Stimulated activated CD4-positive, alpha-beta T cell treated with anti-CD3 and anti-CD28 coated beads, Interleukin-4, amount 100 ng/mL, for 48 hours (primary cell): Measurements from ENCODE around the gene TSPAN12.
"Not testable (repeated sequence)": the region's sequence is repeated elsewhere in the genome, so short reads cannot be mapped to it uniquely, and the experiment has no call there.

Source experiments
- DNase-seq, 2 donors: peaks; one replicate each; pipeline ENCODE4 v3.0.0-alpha.2; 2020; ENCODE audit warnings: low read depth in 2 of 2

TSPAN12 gene, protein sequence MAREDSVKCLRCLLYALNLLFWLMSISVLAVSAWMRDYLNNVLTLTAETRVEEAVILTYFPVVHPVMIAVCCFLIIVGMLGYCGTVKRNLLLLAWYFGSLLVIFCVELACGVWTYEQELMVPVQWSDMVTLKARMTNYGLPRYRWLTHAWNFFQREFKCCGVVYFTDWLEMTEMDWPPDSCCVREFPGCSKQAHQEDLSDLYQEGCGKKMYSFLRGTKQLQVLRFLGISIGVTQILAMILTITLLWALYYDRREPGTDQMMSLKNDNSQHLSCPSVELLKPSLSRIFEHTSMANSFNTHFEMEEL

DNA sequence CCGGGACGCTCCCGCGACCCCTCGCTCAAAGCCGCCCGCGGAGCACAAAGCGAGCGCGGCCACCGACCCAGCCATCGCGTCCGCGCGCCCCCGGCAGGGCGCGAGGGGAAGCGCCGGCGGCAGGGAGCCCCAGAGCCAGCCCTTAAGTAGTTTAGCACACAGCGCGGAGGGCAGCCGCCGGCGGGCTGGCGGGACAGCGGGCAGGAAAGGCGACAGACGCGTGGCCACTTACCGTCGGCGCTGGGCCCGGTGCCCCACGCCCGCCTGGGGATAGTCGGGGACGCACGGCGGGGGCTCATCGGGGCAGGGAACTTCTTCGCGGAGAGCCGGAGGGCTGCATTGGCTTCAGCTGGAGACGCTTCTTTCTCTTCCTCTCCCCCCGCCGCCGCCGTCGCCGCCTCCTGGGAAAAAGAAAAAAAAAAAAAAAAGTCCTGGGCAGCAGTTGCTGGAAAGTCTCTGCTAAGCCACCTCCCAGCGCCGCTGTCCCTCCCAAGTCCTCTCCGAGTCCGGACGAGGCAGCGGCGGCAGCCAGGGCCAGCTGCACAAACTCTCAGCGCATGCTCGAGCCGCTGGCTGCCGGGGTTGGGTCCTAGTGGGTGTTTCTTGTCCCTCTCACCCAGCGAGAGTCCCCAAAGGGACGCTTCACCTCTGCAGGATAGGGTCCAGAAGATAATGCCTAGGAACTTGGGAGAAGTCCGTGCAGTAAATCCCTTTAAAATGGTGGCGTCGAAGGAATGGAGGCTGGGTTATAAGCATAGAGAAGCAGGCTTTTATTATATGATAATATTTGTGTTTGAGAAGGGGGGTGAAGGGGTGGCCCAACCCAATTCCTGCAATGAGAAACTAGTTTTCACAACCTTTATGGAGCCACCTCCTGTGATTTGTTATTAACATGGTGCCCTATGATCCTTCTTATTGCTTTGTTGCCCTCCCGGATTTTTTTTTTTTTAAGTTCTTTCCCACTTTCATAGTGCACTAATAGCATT, at the start of gene TSPAN12:
Gene TSPAN12 (minus strand): TSS at position 557 of the 986 bp plus-strand sequence. CDS start 1,381 bp downstream, outside the sequence.
- DNase-seq = peak; percentile 20 to 39

DNA sequence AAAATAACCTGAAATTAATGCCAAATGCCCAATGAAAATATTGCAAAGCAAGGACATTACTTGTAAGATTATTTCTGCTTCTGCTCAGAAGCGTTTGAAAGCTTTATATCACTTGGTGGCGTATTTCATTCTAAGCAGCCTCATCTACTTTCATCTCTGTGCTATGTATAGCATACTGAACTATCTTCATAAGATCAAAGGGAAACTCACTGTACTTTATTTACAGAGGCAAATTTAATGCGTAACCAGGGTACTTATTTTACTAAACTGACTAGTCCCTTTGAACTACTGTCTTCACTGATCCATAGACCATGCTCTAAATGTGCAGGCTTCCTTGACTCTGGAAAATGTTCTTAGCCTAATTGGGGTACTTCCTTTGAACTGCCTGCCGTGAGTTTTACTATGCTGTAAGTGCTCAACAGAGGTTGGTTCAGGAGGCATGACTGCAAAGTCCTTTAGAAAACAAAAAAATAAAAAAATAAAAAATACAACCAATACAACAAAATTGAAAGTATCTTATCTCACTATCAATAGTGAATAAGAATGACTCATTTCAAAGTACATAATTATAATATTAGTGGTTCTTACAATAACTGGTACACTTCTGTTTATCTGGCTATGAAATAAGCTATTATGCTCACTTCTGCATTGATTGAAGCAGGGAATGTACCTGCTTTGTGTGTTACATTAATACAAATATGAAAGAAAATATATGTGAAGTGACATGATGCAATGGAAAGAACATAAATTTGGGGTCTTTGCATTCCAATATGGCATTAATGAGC, 41.0 kb upstream of the TSPAN12 start:
- DNase-seq = no peak

DNA sequence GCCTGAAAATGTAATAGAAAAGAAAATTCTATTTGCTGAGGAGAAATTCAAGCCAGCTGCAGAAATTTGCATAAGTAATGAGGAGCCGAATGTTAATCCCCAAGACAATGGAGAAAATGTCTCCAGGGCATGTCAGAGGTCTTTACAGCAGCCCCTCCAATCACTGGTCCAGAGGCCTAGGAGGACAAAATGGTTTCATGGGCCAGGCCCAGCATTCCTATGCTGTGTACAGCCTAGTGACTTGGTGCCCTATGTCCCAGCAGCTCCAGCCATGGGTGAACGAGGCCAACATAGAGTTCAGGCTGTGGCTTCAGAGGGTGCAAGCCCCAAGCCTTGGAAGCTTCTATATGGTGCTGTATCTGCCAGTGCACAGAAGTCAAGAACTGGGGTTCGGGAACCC, 37.3 kb upstream of the TSPAN12 start:
- not testable (repeated sequence) for DNase-seq

DNA sequence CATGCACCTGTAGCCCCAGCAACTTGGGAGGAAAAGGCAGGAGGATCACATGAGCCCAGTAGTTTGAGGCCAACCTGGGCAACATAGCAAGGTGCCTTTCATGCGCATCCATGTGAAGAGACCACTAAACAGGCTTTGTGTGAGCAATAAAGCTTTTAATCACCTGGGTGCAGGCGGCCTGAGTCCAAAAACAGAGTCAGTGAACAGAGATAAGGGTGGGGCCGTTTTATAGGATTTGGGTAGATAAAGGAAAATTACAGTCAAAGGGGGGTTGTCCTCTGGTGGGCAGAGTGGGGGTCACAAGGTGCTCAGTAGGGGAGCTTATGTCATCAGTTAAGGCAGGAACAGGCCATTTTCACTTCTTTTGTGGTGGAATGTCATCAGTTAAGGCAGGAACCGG, 27.7 kb upstream of the TSPAN12 start:
- DNase-seq = not testable (repeated sequence)

DNA sequence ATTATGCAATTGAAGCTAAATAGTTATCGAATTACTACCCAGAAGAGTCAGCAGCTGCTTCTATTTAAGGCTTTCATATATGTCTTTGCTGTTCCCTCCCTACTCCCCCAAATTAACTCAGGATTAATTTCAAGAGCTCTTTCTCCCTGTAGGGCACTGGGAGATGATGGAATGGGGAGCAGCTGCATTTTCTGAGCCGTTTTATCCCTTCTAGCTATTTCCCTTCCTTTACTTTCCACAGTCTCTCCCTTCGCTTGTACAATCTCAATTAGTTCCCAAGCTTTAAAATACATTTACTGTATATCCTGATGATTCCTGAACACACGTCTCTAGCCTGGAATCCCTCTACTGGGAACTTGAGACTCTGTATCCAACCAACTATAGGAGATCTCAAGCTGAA, 19.8 kb upstream of the TSPAN12 start:
- no peak for DNase-seq

DNA sequence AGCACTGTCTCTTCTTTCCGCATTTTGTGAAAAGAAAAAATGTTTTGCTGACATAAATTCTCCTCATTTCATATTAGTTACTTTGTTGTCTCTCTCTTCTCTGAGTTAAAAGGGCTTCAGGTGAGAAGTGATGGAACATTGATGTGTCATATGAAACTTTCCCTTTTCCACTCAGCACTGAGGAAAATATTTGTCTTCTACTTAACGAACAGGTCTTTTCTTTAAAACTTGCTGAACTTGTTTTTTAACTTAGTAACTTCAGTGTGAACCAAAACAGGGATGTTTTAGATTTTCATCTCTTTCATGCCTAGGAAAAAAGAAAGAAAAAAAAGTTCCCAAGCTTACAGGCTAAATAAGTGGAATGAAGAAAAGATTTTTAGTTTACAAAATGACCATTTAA, 19.0 kb upstream of the TSPAN12 start:
- DNase-seq = no peak

DNA sequence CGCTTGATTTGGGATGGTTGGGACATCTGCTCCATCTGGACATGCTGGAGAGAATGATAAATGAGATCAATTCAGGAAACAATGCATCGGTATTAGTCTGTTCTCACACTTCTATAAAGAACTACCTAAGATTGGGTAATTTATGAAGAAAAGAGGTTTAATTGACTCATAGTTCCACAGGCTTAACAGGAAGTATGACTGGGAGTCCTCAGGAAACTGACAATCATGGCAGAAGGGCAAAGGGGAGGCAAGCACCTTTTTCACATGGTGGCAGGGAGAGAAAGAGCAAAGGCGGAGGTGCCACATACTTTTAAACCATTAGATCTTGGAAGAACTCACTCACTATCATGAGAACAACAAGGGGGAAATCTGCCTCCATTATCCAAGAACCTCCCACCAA, 16.8 kb upstream of the TSPAN12 start:
- DNase-seq = no peak

DNA sequence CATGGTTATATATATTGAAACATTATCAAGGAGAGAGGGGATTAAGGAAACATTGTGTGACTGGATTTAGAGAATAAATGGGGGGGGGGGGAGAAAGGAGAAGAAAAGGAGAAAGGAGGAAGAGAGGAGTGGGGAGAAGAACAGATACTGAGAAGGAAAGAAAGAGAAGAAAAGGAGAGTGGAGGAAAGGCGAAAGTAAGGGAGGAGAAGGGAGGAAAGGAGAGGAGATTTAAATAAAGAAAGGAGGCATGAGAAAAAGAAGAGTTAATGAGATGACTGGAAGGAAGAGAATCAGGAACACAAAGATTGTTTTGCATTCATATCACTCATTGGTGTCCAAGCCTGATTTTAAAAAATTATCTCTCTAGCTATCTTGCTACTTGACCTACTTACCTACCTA, 16.1 kb upstream of the TSPAN12 start:
- no peak for DNase-seq

DNA sequence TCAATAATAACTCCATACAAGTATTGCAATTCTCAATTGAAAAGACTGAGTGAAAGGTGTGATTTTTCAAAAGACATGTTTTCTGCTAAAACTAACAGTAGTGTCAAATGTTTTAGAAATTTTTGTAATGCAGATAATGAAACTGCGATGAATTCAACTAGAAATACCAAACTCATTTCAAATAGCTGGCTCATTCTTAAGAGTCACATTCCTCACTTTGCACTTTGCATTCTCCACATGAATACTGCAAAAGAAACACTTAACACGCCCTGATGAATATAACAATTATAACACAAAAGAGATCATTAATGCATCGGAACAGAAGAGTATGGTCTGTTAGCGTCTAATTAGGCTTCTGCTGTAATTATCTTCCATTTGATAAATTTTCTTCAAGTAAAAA, 15.5 kb upstream of the TSPAN12 start:
- no peak for DNase-seq

DNA sequence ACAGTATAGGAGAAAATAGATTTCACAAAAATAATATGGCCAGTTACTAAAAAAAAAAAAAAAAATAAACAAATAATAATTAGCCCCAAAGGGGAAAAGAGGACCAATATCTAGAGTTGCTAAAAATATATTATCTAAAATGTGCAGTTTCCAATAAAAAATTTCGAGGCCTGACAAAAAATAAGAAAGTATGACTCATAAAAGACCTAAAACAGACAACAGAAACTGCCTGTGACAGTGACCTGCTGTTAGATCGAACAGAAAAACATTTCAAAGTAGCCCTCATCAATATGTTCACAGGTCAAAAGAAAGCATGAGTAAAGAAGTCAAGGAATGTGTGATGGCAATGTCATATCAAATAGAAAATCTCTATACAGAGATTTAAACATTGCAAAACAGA, 11.8 kb upstream of the TSPAN12 start:
- no peak for DNase-seq

DNA sequence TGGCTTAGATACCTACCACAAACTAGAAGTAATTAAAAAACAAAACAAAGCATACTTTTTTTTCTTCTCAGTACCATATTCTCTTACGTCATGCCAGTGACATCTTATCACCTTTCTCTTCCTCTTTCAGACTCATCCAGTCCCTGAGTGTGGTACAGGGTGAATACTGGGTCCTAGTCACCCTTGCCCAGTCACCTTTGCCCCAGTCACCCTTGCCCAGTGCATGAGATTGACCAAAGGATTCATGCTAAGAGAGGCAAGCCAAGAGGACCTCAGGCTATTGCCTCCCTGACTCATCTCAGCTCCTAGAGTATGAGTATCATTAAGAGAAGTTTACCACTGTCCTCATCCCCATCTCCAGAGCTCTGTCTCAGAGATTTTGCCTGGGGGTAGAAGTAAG, 10.0 kb upstream of the TSPAN12 start:
- DNase-seq = no peak

DNA sequence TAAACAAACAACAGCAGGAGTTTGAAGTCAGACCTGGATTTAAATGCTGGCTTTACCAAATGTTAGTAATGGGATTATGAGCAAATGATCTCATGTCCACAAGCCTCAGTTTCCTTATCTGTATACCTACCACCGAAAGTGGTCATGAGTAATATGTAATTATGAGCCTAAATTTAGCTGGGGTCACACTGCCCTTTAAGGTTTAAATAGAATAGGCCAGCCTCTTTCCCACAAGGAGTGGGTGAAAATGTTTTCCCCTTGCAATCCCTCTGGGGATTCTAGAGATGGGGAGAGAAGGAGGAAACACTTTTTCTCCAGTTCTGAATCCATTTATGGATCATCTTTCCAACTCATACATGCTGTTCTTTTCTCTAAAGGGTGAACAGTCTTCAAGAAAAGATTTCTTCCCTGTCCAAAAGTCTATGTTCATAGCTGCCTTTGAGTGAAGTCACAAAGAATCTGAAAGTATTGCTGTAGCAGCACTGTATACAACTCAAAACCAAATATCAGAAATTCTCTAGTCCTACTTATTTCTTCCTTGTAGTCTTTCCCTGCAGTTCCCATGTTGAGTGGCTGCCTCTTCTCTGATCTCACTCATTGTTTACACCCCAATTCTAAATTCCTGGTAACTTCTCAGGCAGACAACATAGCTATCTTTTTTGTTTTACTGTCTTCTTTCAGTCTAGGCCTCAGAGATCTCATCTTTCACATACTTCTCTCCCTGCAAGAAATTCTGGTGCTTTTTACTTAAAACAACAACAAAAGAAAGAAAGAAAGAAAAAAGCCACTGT, 7.4 kb upstream of the TSPAN12 start:
- DNase-seq = no peak

DNA sequence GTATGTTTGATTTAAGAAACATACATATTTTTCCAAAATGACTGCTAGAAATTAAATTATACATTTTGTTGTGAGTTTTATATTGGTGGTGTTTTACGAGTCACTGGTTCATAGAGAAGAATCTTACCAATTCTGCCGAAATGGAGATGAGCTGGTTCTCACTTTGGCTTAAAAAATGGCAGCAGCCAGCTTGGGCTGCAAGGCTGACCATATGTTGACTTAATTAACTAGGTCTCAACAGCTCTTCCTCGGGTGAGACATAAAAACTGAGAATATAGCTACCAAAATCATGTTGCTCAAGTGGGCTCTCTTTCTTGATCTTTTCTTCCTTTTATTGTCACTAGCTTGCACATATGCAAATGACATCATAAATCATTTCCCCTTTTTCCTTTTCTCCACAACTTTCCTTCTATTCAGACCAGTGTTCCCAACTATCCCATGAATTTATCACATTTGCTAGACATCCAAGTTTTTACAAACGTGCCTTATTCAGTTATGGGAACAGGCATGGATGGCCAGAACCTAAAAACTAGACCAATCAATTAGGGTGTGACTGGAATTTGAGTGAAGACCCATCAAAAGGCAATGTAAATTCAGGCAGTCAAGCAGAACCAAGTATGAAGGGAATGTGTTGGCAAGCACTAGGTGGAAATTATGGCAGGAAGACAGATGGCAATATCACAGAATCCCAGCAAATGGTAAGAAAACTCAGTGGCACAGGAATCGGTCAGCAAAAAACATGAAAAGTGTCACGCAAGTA, 6.4 kb upstream of the TSPAN12 start:
- no peak for DNase-seq

DNA sequence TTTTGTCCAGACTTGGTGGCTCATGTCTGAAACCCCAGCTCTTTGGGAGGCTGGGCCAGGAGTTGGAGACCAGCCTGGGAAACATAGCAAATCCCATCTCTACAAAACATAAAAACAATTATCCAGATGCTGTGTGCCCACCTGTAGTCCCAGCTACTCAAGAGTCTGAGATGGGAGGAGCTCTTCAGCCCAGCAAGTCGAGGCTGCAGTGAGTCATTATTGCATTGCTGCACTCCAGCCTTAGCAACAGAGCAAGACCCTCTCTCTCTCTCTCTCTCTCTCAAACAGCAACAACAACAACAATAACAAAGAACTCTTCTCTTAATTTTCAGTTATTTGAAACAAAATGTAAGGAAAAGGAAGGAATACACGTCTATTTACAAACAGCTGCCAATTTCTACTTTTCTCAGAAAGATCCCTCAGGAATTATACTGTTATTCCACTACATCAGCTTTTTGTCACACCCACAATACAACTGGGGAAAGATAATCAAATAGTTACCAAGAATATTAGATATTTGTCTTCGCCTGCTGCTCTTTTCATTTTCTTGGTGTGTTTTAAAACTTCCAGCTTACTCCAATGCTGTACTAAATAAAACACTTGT, 5.1 kb upstream of the TSPAN12 start:
- DNase-seq = no peak

DNA sequence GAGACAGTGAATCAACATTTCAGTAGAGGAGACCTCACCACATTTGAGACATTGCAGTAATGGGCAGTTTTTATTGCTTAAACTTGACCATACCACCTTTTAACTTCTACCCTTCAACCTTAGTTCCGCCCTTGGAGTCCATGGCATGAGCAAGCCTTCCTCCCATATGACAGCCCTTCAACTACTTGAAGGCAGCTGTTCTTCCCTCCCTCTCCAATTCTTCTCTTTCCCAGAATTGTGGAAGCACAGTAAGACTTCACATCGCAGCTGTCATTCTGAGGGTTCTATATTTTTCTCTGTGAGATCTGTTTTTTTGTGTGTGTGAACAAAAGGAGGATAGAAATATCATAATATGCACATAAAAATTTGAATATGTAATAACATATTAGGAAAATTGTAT, 2.2 kb upstream of the TSPAN12 start:
- no peak for DNase-seq

DNA sequence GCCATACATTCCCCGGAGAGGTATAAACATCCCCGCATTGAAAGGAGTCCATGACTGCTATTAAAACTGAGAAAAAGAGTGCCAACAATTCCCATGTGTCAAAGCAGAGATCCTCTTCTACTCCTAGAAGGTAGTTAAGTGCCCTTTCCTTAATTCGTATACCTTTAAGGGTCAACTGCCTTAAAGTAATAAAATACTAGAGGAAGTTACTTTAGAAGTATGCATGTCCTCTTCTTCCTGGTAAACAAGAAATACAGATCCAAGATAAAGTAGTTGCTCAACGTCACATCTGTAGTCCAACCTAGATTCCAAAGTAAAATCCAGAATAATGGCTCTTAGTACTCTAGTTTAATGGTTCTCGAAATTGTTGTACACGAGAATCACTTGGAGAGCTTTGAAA, 1.5 kb upstream of the TSPAN12 start:
- no peak for DNase-seq

DNA sequence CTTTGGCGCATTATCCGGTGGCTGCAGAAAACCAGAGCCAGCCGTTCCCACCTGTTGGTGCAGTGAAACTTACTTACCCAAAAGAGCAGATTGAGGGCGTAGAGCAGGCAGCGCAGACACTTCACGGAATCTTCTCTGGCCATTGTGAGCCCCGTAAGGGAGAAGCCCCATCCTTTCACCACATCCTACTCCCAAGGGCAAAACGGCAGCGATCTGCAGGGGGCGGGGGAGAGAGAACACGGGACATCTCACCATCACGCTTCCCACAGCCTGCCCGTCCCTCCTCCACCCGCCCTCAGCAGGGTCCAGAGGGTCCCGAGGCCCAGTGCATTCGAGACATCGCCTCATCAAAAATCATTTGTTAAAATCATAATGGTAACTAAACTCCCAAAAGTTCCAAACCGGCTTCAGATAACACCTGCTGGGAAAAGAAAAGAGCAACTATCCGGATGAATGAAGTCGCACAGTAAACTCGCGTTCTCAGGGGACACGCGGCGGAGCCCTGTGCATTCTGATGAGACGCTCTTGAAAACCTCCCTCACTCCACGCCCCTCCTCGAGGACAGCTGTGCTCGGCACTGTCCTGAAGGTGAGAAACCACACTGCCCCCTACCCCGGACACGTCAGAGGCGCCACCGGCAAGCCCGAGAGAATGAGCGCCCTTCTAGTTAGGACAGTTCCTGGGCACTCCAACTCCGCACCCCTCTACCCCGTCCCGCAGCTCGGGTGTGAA, 1.2 kb downstream of the TSPAN12 start:
- DNase-seq = no peak

DNA sequence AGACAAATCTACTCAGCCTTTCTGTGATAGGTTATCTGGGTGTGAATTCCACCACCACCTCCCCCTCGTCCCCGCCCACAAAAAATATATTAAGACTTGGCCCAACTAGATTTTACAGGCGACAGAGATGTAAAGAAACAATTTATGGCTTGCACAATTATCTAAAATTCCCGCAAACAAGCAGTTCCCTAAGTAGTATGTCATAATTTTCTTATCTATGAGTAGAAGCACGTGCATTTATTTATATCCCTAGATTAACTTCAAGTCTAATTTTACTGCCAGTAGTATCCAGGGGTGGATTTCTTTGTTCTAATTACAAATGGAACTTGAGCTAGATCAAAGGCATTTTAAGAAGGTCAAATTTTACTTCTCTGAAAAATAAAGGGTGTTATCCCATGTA, 1.7 kb downstream of the TSPAN12 start:
- no peak for DNase-seq

DNA sequence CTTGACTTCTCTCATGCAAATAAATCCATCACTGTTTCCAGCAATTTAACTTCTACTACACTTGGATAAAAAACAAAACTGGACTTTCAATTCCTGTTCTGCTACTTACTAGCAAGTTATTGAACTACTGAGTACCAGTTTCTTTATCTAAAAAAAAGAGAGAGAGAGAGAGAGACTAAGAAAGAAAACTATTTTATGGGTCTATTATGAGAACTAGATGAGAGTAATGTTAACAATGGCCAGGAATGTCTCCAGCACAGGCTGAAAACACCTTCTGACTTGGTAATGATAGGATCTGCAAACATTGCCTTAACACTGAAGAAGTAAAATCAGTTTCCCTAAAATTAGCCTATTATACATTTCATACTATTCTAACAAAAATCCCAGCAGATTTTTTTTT, 5.2 kb downstream of the TSPAN12 start:
- no peak for DNase-seq
